GM10266 (cell line): ENCODE data around the gene WDFY2.

Source experiments
- DNase-seq: peaks from one replicate; pipeline ENCODE4 v3.0.0; 2012; ENCODE audit errors: extremely low spot score
- TF ChIP-seq, protein P1 (sequence below): IDR thresholded peaks from 2 replicates; pipeline ENCODE4 v1.5.1; 2012; ENCODE audit warnings: mild to moderate bottlenecking, low read depth; ENCODE audit not compliant: control insufficient read depth, insufficient read depth; ENCODE audit errors: missing control alignments

The WDFY2 gene

DNA sequence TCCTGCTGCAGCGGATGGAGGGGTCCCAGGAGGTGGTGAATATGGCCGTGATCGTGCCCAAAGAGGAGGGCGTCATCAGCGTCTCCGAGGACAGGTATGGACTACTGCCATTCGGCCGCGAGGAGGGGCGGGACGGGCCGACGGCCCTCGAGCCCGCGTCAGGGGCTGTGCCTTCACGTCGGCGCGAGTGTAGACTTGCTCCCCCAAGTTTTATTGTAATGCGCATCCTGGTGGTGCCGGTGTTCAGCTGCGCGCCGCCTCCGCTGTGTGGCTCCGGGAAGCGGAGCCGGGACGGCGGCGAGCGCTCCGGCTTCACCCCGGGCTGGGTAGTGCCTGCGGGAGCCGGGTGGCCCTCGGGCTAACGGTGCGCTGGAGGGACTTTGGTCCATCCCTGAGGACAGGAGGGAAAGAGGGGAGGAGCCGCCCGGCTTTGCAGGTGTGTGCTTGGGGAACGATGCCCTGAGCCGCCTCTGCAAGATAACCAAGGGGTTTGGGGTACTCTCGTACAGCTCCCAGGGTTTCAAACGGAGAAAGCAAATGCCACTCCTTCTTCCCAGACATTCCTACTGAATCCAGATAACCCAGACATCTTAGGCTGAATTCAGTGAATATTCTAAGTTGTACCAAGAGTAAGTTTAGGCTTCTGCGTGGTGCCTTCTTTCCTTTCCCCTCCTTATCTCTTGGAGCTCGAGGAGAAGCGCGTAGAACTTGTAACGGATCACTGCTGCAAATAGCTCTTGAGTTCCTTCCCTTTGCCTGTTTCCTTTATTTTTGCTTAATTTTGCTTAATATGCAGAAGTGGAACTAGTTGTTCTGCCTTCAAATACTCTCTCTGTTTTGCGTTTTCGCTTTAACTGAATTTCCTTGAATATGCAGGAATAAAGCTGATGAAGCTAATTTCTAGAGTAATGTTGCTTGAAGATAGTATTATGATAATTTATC, 740 bp downstream of the WDFY2 start:
- peak; percentile 51 for DNase-seq
- TF ChIP-seq, protein P1, sequence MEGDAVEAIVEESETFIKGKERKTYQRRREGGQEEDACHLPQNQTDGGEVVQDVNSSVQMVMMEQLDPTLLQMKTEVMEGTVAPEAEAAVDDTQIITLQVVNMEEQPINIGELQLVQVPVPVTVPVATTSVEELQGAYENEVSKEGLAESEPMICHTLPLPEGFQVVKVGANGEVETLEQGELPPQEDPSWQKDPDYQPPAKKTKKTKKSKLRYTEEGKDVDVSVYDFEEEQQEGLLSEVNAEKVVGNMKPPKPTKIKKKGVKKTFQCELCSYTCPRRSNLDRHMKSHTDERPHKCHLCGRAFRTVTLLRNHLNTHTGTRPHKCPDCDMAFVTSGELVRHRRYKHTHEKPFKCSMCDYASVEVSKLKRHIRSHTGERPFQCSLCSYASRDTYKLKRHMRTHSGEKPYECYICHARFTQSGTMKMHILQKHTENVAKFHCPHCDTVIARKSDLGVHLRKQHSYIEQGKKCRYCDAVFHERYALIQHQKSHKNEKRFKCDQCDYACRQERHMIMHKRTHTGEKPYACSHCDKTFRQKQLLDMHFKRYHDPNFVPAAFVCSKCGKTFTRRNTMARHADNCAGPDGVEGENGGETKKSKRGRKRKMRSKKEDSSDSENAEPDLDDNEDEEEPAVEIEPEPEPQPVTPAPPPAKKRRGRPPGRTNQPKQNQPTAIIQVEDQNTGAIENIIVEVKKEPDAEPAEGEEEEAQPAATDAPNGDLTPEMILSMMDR, result no peak

DNA sequence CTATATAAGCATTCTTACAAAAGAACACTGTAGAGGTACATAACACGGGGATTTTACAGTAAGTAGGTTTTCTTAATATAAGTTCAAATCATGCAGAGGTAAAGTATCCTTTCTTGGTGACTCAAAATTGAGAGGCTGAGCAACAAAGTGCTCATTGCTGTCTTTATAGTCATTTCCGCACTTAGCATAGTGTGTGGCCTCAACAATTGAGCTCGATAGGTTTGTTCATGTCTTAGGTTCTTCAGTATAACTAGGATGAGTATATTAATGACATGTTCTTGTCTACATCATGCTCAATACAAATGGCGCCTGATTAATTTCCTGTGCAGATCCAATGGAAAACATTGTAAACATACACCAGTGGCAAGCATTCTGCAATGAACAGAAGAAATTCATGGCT, 1.4 kb downstream of the WDFY2 start:
- DNase-seq, result no peak

DNA sequence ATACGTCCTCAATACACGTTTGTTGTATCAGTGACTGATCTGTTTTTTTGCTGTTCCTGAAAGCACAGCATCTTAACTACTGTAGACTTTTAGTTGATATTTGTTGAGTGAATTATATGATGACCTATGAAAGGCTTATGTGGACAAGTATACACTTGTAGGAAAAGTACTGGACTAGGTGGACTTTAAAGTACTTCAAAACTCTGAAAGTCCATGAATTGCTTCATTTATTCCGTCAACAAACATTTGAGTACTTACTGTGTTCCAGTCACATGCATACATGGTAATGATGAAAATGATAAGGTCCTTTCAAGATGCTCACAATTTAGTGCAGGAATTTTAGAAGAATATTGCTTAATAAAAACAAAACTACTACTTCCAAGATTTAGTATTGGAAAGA, 3.1 kb downstream of the WDFY2 start:
- TF ChIP-seq, protein P1, result no peak
- DNase-seq, result no peak

More for the DNA sequence above, 1.4 kb downstream of the WDFY2 start:
- TF ChIP-seq, protein P1, result no peak

DNA sequence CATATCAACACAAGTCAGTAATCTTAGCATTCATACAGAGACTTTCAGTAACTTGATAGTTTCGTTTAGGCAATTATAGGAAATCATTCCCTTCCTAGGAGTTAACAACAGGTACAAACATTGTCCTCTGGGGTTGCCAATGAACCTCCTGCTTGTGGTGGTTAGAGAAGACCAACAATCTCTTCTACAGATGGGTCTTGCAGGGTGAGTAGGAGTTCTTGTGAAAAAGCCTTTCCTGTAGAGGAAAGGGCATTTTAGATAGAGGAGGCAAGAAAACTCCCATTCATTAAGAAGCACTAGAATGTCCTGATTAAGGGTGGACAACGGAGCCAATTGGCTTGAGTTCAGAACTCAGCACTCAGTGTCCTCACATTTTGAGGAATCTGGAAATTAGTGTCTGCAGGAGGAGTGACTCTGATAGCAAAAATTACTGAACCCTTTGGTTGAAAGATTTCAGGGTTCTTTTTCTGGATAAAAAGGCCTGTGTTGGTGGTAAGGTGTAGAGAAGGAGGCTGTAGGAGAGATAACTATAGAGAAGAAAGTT, 4.2 kb downstream of the WDFY2 start:
- no peak for DNase-seq

DNA sequence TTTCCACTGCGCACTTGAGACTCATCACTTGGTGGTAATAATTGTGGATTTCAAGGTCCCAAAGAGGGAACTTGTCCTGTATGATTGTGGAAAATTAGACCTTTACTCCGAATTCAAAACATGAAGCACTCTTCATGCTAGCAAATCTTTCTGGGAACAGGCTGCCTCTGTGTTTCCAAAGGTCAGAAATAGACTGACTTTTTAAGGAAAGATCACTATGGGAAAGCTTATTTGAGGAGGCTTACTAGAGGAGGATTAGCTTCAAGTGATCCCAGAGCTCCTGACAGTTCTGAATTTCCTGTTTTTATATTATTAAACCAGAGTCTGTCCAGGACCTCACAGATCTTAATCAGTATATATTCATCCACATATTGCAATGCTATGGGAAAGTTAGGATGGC, 5.5 kb downstream of the WDFY2 start:
- TF ChIP-seq, protein P1, result no peak
- no peak for DNase-seq

More for the DNA sequence above, 4.2 kb downstream of the WDFY2 start:
- TF ChIP-seq, protein P1, result no peak

DNA sequence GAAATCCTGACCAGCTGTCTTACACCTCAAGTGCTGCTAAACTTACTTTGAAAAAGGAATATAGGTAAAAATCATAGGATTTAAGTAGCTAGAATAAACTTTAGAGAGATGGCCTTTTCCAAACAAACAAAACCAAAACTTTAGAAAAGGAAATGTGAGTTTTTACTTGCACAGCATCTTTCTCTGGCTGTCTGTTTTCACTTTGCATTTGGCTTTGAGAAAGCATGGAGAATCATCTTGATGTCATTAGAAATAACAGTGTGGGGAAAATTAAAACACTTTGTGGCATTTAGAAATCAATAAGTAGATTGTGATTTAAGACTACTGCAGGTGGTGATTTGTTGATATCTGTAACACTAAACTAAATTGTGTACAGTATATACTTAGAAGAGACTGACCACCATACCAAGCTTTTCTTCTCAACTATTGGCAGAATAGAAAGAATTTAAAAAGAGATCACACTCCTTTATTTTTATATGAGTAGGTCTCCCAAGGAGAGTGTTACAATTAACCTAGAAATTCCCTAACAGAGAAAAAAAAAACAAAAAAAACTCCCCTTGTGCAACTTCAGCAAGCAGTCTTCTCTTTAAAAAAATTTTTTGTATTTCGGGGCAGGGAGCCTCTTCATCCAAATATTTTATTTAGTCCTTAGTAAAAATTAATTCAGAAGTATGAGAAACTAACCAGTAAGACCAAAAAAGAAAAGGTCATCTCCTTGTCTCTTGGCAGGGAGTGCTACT, 6.1 kb downstream of the WDFY2 start:
- no peak for DNase-seq
- TF ChIP-seq, protein P1, result no peak
